Measurements from ENCODE around the gene PTPN21. TPM values are rescaled to one million over a fixed set of nuclear protein-coding genes. Genes with fewer than 3 reads are reported as not detected.
"Not testable (repeated sequence)": the region's sequence is repeated elsewhere in the genome, so short reads cannot be mapped to it uniquely, and the experiment has no call there.

Gene PTPN21
- polyA plus RNA-seq, 1 donor from 2014 or later = not detected

DNA sequence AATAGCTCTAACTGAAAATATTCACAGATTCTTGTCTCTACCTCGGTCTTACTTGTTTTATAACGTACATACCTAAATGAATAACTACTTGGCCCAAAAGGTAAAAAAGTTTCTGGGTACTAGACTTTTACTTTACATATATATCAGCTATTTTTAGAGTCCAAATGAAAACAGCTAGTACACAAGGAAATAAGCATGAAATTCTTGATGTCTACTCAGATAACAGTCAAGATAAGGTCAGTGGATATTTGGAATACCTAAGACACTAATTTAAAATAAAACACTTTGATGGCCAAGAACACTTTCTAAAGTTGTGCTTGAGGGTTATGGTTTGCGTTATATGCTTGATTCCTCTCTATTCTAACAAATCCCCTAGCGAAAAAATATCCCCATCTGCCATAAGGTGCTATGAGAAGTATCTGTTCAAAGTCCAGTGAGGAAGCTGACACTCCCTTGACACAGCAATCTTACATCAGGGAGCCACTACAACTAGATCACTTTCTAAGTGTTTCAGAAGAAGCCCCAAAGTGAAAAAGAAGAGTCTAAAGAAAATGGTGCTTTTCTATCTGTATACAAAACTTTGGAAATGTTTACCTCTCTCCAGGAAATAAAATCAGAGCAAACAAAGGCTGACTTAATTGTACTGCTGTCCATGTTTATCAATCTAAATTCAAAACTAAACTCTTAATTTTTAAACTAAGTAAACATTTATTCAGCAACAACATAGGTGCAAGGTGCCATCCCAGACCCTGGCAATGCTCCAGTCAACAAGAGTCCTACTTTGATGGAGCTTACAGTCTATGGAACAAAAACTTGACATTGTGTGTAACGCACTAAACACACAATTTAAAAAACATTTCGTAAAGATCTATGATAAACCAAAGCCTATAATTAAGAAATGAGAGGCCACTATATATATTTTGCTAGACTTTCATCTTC, 11.7 kb downstream of the PTPN21 start:
- H3K4me1 Mint-ChIP-seq = no peaks in the 10 kb centered on the region
- H3K9me3 Mint-ChIP-seq = no peaks in the 10 kb centered on the region
- peaks cover 4% of the 10 kb centered on the region for H3K36me3 Mint-ChIP-seq
- H3K4me3 Mint-ChIP-seq = no peak overlapping the region
- H3K27ac Mint-ChIP-seq = no peak overlapping the region
- H3K27me3 Mint-ChIP-seq = peaks cover 3% of the 10 kb centered on the region

DNA sequence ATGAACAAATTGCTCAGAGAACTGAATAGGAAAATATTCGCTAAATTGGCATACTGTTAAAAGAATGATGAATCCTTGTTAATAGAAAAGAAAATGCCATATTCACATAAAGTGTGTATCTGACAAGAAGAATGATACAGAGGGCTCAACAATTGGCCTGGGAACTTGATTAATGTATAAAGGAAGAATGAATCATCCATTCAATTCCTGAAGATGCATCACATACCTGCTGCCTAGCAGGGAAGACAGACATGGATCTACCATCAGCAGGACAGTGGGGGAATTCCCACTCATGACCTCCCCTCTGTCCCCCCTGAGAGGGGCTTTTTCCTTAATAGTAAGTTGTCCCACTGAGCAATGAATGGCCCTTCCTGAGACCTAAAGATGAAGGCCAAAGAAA, 13.5 kb downstream of the PTPN21 start:
- H3K36me3 Mint-ChIP-seq = peaks cover 4% of the 10 kb centered on the region
- H3K4me1 Mint-ChIP-seq = no peaks in the 10 kb centered on the region
- H3K4me3 Mint-ChIP-seq = no peak overlapping the region
- H3K27ac Mint-ChIP-seq = no peak overlapping the region
- peaks cover 3% of the 10 kb centered on the region for H3K27me3 Mint-ChIP-seq
- H3K9me3 Mint-ChIP-seq = no peaks in the 10 kb centered on the region

DNA sequence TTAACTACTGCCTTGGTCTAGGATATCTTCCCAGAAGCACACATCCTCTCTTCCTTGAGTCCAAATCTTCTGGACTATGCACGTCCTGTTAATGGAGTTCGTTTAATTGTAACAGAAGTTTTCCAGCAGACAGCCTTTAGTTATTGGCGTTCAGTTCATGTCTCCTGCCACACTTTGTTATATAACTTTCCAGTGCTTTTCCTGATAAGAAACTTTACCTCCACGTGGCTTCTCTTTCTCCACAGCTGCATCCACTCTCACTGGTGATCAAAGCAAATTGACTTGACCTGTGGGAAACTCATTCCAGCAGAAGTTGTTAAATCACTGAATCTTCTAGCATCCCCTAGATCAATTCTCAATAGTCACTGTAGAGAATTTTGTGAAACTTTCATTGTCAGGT, 19.0 kb downstream of the PTPN21 start:
- H3K36me3 Mint-ChIP-seq = no peaks in the 10 kb centered on the region
- H3K9me3 Mint-ChIP-seq = peaks cover 0 to 1% (median 0%) of the 10 kb centered on the region in 3 donors
- no peaks in the 10 kb centered on the region for H3K4me1 Mint-ChIP-seq
- H3K27me3 Mint-ChIP-seq = peaks cover 3% of the 10 kb centered on the region
- no peak overlapping the region for H3K27ac Mint-ChIP-seq
- no peak overlapping the region for H3K4me3 Mint-ChIP-seq

DNA sequence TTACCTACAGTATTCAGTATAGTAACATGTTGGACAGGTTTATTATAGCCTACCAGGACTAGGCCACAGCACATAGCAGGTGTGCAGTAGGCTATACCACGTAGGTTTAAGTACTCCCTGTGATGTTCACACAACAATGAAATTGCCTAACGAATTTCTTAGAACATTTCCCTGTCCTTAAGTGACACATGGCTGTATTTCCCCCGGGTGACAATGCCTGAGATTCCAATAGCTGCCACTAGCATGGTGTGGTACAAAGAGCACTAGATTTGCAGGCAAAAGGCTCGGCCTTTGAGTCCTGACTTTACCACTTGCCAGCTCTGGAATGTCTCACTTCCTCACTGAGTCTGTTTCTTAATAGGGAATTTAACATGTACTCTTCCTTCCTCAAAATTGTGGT, 19.7 kb downstream of the PTPN21 start:
- peaks cover 3 to 8% (median 4%) of the 10 kb centered on the region in 3 donors for H3K9me3 Mint-ChIP-seq
- no peaks in the 10 kb centered on the region for H3K36me3 Mint-ChIP-seq
- no peaks in the 10 kb centered on the region for H3K4me1 Mint-ChIP-seq
- peaks cover 2% of the 10 kb centered on the region for H3K27me3 Mint-ChIP-seq
- no peak overlapping the region for H3K27ac Mint-ChIP-seq
- no peak overlapping the region for H3K4me3 Mint-ChIP-seq

DNA sequence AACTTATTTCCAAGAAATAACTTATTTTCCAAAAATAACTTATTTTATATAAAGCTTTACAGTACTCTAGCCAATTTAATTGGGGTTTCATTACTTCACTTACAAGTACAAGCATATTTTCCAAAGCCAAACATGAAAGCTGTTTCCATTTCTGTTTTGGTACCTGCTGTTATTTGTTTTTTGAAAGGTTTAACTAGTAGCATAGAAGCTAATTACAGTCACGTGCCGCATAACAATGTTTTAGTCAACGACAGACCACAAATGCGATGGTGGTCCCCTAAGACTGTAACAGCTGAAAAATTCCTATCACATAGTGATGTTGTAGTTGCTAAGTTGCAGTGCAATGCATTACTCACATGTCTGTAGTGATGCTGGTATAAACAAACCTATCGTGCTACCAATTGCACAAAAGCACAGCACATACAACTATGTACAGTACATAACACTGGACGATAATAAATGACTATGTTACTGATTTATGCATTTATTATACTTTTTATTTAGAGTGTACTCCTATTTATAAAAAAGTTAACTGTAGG, 21.7 kb downstream of the PTPN21 start:
- H3K36me3 Mint-ChIP-seq = no peaks in the 10 kb centered on the region
- no peak overlapping the region for H3K4me3 Mint-ChIP-seq
- H3K27me3 Mint-ChIP-seq = peaks cover 5% of the 10 kb centered on the region
- H3K27ac Mint-ChIP-seq = no peak overlapping the region
- H3K4me1 Mint-ChIP-seq = no peaks in the 10 kb centered on the region
- peaks cover 7 to 8% (median 8%) of the 10 kb centered on the region in 3 donors for H3K9me3 Mint-ChIP-seq

DNA sequence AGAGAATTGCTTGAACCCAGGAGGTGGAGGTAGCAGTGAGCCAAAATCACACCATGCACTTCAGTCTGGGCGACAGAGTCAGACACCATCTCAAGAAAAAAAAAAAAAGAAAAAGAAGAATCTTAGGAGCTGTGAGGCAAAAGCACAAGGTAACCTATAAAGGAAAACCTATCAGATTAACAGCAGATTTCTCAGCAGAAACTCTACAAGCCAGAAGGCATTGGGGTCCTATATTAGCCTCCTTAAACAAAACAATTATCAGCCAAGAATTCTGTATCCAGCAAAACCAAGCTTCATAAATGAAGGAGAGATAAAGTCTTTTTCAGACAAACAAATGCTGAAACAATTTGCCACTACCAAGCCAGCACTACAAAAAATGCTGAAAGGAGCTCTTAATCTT, 24.9 kb downstream of the PTPN21 start:
- not testable (repeated sequence) for H3K4me1 Mint-ChIP-seq, H3K4me3 Mint-ChIP-seq, H3K36me3 Mint-ChIP-seq, H3K27me3 Mint-ChIP-seq, H3K27ac Mint-ChIP-seq
- H3K9me3 Mint-ChIP-seq = peaks cover 7 to 17% (median 8%) of the 10 kb centered on the region in 3 donors

DNA sequence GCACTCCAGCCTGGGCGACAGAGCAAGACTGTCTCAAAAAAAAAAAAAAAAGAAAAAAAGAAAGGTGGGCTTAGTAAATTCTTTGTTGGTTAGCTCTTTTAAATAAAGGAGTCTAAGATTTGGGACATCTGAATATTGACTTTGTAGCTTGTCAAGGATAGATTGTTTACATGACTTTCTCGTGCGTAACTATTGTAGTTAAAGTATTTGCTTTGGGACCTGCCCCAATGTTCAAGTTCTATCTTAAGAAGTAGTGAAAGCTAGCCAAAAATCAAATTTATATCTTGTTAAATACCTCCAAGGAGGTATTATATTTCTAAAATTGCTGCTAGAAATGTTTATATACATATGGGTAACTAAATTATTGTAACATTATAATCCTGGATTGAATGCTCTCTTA, 32.4 kb downstream of the PTPN21 start:
- H3K4me1 Mint-ChIP-seq = no peaks in the 10 kb centered on the region
- no peaks in the 10 kb centered on the region for H3K27me3 Mint-ChIP-seq
- H3K9me3 Mint-ChIP-seq = peaks cover 0 to 10% (median 5%) of the 10 kb centered on the region in 3 donors
- no peak overlapping the region for H3K4me3 Mint-ChIP-seq
- H3K36me3 Mint-ChIP-seq = no peaks in the 10 kb centered on the region
- no peak overlapping the region for H3K27ac Mint-ChIP-seq

DNA sequence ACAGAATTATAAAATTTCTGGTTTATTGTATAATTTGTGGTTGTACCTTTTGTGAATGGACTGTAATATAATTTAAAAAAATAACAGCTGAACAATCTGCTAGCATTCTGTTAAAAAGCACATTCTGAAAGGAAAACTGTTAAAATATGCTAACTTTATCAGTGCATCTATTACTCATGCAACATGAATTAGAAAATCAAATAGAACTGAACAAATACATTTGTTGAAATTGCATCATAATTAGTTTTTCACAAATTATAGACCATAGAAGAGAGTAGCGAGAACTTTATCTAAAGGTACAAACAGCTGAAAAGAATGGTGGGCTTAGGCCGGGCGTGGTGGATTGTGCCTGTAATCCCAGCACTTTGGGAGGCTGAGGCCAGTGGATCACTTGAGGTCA, 33.0 kb downstream of the PTPN21 start:
- H3K27me3 Mint-ChIP-seq = peaks cover 3% of the 10 kb centered on the region
- H3K4me1 Mint-ChIP-seq = peaks cover 0 to 1% (median 0%) of the 10 kb centered on the region in 3 donors
- H3K27ac Mint-ChIP-seq = no peak overlapping the region
- no peak overlapping the region for H3K4me3 Mint-ChIP-seq
- H3K36me3 Mint-ChIP-seq = no peaks in the 10 kb centered on the region
- peaks cover 0 to 6% (median 5%) of the 10 kb centered on the region in 3 donors for H3K9me3 Mint-ChIP-seq

DNA sequence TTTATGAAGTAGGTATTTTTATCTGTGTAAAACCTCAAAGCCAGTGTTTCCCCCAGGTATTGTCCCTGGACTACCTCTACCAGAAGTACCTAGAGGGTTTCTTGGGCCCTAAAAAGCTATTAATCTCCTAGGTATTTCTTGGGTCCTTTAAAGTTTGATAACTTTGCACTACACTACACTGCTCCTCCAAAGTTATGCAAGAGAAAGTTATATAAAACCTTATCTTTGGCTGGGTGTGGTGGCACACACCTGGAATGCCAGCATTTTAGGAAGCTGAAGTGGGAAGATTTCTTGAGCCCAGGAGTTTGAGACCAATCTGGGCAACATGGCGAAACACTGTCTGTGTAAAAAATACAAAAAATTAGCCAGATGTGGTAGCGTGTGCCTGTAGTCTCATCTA, 34.9 kb downstream of the PTPN21 start:
- H3K36me3 Mint-ChIP-seq = no peaks in the 10 kb centered on the region
- no peak overlapping the region for H3K4me3 Mint-ChIP-seq
- H3K4me1 Mint-ChIP-seq = peaks cover 0 to 3% (median 0%) of the 10 kb centered on the region in 3 donors
- peaks cover 6% of the 10 kb centered on the region for H3K27me3 Mint-ChIP-seq
- peaks cover 0 to 5% (median 5%) of the 10 kb centered on the region in 3 donors for H3K9me3 Mint-ChIP-seq
- H3K27ac Mint-ChIP-seq = no peak overlapping the region

DNA sequence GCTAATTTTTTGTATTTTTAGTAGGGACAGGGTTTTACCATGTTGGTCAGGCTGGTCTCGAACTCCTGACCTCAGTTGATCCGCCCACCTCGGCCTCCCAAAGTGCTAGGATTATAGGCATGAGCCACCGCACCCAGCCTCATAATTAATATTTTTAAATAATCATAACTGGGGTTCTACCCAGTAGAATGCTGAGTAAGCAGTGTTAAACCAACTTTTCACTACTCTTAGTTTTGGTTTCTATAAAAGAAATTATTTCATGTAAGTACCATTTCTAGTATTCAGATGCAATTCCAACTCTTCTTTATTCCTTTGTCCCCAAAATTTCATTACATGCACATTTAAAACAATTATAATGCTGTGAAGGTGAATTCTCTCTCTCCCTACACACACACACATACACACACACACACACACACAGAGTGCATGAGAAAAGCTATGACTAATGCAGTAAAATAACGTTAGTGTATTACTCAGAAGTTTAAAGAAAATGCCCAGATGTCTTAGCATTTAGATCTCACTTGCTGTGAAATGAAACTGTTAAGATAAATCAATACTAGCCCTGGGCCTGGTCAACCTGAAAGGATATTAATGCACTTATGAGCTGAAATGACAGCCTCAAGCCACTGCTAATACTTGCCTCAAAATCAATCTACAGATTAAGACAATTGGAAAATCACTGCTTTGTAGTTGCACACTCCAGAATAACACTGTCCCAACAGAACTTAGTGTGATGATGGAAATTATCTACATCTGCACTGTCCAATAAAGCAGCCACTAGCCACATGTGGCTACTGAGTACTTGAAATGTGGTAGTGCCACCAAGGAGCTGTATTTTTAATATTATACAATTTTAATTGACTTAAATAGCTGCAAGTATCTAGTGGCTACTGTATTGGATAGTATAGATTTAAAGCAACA, 36.0 kb downstream of the PTPN21 start:
- H3K4me3 Mint-ChIP-seq = no peak overlapping the region
- H3K27me3 Mint-ChIP-seq = peaks cover 8% of the 10 kb centered on the region
- H3K27ac Mint-ChIP-seq = no peak overlapping the region
- no peaks in the 10 kb centered on the region for H3K36me3 Mint-ChIP-seq
- H3K4me1 Mint-ChIP-seq = peaks cover 0 to 3% (median 0%) of the 10 kb centered on the region in 3 donors
- peaks cover 0 to 5% (median 5%) of the 10 kb centered on the region in 3 donors for H3K9me3 Mint-ChIP-seq

DNA sequence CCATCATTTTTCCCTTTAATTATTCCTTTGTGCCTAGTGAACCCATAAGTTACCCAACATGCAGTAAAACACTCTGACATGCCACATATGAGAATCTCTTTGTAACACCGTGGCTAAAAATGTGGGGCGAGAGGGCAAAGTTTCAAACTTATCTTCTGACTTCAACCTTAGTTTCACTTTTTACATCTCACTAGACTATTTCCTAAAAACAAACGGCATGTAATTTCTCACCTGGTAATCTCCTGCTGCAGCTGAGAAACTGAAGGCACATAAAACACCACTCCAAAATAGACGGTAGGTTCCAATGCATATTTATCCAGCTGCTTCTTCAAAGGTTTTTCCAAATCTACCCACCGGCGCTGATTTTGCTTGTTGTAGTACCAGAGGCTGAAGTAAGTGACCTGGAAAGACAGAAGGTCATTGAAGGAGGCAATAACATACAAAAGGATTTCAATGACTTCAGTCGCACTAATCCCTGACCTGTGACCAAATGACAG, 37.9 kb downstream of the PTPN21 start:
- H3K4me3 Mint-ChIP-seq = no peak overlapping the region
- no peak overlapping the region for H3K27ac Mint-ChIP-seq
- H3K9me3 Mint-ChIP-seq = no peaks in the 10 kb centered on the region
- peaks cover 8% of the 10 kb centered on the region for H3K27me3 Mint-ChIP-seq
- peaks cover 2% of the 10 kb centered on the region for H3K36me3 Mint-ChIP-seq
- peaks cover 0 to 3% (median 0%) of the 10 kb centered on the region in 3 donors for H3K4me1 Mint-ChIP-seq

DNA sequence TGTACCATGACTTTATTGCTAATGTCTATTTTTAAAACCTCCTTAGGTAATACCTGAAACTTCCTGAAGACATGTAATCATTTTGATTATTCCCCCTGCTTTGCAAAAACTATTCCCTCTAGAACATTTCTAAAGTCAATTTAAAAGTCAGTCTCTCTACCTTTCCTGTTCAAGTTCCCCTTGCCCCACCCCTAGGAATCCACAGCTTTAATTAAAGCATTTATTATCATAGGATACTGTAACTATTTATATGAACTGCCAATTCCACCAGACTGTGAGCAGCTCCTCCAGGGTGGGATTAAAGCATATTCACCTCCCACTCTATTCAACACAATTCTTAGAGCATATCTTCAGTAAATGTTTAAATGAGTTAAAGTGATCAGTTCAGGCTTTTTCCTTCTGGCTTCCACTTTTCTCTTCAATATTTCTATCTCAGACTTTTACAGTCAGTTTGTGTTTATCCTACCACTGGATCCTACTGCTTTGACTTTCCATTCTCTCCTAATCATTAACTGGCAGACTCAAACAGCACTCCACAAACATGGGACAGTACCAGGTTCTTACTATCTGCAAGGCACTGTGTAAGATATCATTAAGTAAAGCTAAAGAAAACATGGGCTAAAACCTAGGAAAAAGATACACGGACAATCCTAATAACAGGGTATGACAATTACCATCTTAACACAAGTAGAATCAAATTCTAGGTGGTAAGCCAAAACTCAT, 39.1 kb downstream of the PTPN21 start:
- Mint-ChIP-seq H3K4me1 (peaks cover 0 to 3% (median 0%) of the 10 kb centered on the region in 3 donors), H3K9me3 (no peaks in the 10 kb centered on the region), H3K36me3 (peaks cover 2% of the 10 kb centered on the region)

DNA sequence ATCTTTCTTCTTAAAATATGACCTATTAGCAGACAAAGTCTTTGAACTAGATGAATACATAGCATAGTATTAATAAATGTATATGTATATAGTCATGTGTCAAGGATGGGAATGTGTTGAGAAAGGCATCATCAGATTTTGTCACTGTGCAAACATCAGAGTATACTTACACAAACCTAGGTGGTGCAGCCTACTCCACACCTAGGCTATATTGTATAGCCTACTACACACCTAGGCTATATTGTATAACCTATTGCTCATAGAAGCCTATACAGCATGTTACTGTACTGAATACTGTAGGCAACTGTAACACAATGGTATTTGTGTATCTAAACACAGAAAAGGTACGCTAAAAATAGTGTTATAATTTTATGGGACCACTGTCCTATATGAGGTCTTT, 47.6 kb downstream of the PTPN21 start:
- no peaks in the 10 kb centered on the region for H3K9me3 Mint-ChIP-seq
- H3K4me1 Mint-ChIP-seq = no peaks in the 10 kb centered on the region
- H3K27ac Mint-ChIP-seq = no peak overlapping the region
- peaks cover 3% of the 10 kb centered on the region for H3K27me3 Mint-ChIP-seq
- no peak overlapping the region for H3K4me3 Mint-ChIP-seq
- peaks cover 2% of the 10 kb centered on the region for H3K36me3 Mint-ChIP-seq

More for the DNA sequence above, 39.1 kb downstream of the PTPN21 start:
- Mint-ChIP-seq H3K4me3 (no peak overlapping the region), H3K27ac (no peak overlapping the region), H3K27me3 (peaks cover 8% of the 10 kb centered on the region)

DNA sequence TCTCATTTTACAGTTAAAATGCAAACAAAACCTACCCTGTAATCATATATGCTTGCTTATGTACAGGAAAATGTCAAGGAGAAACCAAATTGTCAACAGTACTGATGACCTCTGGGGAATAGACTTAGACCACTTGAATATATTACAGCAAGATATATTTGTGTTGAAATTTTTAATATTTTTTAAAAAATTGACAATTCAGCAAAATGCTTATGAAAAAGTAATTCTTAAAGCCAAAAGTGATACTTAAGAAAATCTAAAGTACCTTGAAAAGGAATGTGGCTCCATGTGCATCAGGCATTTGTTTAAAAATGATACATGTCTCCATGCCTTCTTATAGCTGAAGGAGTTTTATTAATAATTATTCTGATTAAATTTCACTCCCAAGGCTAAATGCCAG, 49.2 kb downstream of the PTPN21 start:
- H3K4me3 Mint-ChIP-seq = no peak overlapping the region
- no peaks in the 10 kb centered on the region for H3K4me1 Mint-ChIP-seq
- no peak overlapping the region for H3K27ac Mint-ChIP-seq
- no peaks in the 10 kb centered on the region for H3K9me3 Mint-ChIP-seq
- H3K36me3 Mint-ChIP-seq = peaks cover 2% of the 10 kb centered on the region
- H3K27me3 Mint-ChIP-seq = peaks cover 3% of the 10 kb centered on the region

Data from IgD-negative memory B cell (primary cell).